GM12878 (cell line): ENCODE measurements around the gene TMEM38A. TPM values are rescaled to one million over a fixed set of nuclear protein-coding genes. Genes with fewer than 3 reads are reported as not detected.

ENCODE experiments used
- ATAC-seq: fragments of 200-7000 bp; cut with Tn5 transposase; 3 replicates; pipeline ENCODE4 v1.9.1; 2020; ENCODE audit warnings: mild to moderate bottlenecking, moderate library complexity
- BruUV-seq: library from RNA; stranded (reverse); fragments of 400-500 nt; replicated peaks from 2 replicates; lab custom pipeline; 2021; lab: Mats Ljungman, UMichigan
- CTCF ChIA-PET: fragments of 300-600 bp; sonication (Branson Sonifier 250); formaldehyde crosslinking; extraction: SDS; loops from one replicate; lab custom pipeline; 2021; ENCODE audit warnings: inconsistent platforms; lab: Yijun Ruan, JAX
- POLR2A ChIA-PET: fragments of 350-600 bp; formaldehyde crosslinking; extraction: SDS; loops from one replicate; lab custom pipeline; 2021; ENCODE audit warnings: inconsistent platforms; lab: Charles Lee
- RAD21 ChIA-PET: fragments of 300-600 bp; sonication (Branson Sonifier 250); formaldehyde crosslinking; loops from one replicate; lab custom pipeline; 2023; ENCODE audit warnings: antibody characterized with exemption; ENCODE audit not compliant: unreplicated experiment; lab: Charles Lee
- SMC1A ChIA-PET: fragments of 300-600 bp; sonication (Branson Sonifier 250); formaldehyde crosslinking; loops from one replicate; lab custom pipeline; 2023; ENCODE audit not compliant: unreplicated experiment, uncharacterized antibody; lab: Charles Lee
- DNase-seq: peaks from one replicate; pipeline ENCODE4 v3.0.0-alpha.2; 2011; ENCODE audit warnings: low read depth, low spot score
- FAIRE-seq: peaks from 3 replicates; lab custom pipeline; 2011; peaks lifted over from hg19 to GRCh38; lab: Jason Lieb, UNC
- H2AFZ ChIP-seq: 2 replicates; pipeline ENCODE4 v1.6.0; 2011; ENCODE audit warnings: low read depth, low read length, control low read depth; ENCODE audit not compliant: control insufficient read depth
- H3K27ac ChIP-seq: 2 replicates; pipeline ENCODE4 v1.5.1; 2011; ENCODE audit warnings: control low read depth; ENCODE audit not compliant: control insufficient read depth, insufficient read depth
- H3K27me3 ChIP-seq, 2 experiments: replicated peaks in 1 of 2; 2 replicates each; pipeline versions ENCODE4 v1.6.0 to v1.6.1; 2011; ENCODE audit warnings: low read length in 1 of 2; ENCODE audit not compliant: control insufficient read depth in 2 of 2, insufficient read depth in 2 of 2
- H3K36me3 ChIP-seq, 2 experiments: 2 replicates each; pipeline ENCODE4 v1.5.1; 2011; ENCODE audit warnings: low read length in 1 of 2; ENCODE audit not compliant: control insufficient read depth in 2 of 2, insufficient read depth in 2 of 2
- H3K4me1 ChIP-seq: 2 replicates; pipeline ENCODE4 v1.6.1; 2011; ENCODE audit warnings: mild to moderate bottlenecking, low read length, moderate library complexity, mixed read lengths; ENCODE audit not compliant: control insufficient read depth, insufficient read depth
- H3K4me2 ChIP-seq: 2 replicates; pipeline ENCODE4 v1.6.0; 2011; ENCODE audit warnings: control low read depth; ENCODE audit not compliant: control insufficient read depth, insufficient read depth
- H3K4me3 ChIP-seq: fragments of 200-600 bp; sonication (generic); 2 replicates; pipeline ENCODE4 v1.5.1; 2016
- H3K79me2 ChIP-seq: 2 replicates; pipeline ENCODE4 v1.6.0; 2011; ENCODE audit warnings: low read length; ENCODE audit not compliant: control insufficient read depth, insufficient read depth
- H3K9ac ChIP-seq: 2 replicates; pipeline ENCODE4 v1.8.0; 2011; ENCODE audit warnings: low read length, control low read depth, mixed read lengths; ENCODE audit not compliant: control insufficient read depth, insufficient read depth
- H3K9me3 ChIP-seq: replicated peaks from 3 replicates; pipeline ENCODE4 v1.5.1; 2011; ENCODE audit warnings: mild to moderate bottlenecking, low read length; ENCODE audit not compliant: control insufficient read depth, insufficient read depth
- H4K20me1 ChIP-seq: 2 replicates; pipeline ENCODE4 v1.6.0; 2011; ENCODE audit not compliant: control insufficient read depth, insufficient read depth
- ASH2L ChIP-seq: fragments of 300-600, 200-600 bp; sonication (generic); IDR thresholded peaks from 2 replicates; pipeline ENCODE4 v1.6.1; 2017; ENCODE audit warnings: low read depth, mild to moderate bottlenecking, borderline replicate concordance
- CBX3 ChIP-seq: fragments of 200-600 bp; sonication (generic); IDR thresholded peaks from 2 replicates; pipeline ENCODE4 v1.6.1; 2016; ENCODE audit warnings: low read depth, borderline replicate concordance
- EED ChIP-seq: sonication (generic); IDR thresholded peaks from 2 replicates; pipeline ENCODE4 v1.6.1; 2016; ENCODE audit warnings: antibody characterized with exemption, low read depth
- EGR1 ChIP-seq, 2 experiments: IDR thresholded peaks; 1 replicate in 1 of 2; 2 replicates in 1 of 2; pipeline ENCODE4 v1.6.1; 2011 to 2012; ENCODE audit warnings: low read depth in 2 of 2, low read length in 2 of 2, borderline replicate concordance in 1 of 2, mild to moderate bottlenecking in 1 of 2, moderate library complexity in 1 of 2
- GABPA ChIP-seq: IDR thresholded peaks from 2 replicates; pipeline ENCODE4 v1.6.1; 2014; ENCODE audit warnings: antibody characterized with exemption, low read depth, mild to moderate bottlenecking, inconsistent platforms
- HCFC1 ChIP-seq: fragments of 150-350 bp; IDR thresholded peaks from 2 replicates; pipeline ENCODE4 v1.6.1; 2014; ENCODE audit warnings: low read length
- JUND ChIP-seq: IDR thresholded peaks from 2 replicates; pipeline ENCODE4 v1.6.1; 2012; ENCODE audit warnings: low read depth, mild to moderate bottlenecking, low read length, improper control_type of control experiment, moderate library complexity
- NR2C1 ChIP-seq: fragments of 450-650 bp; IDR thresholded peaks from 2 replicates; pipeline ENCODE4 v1.6.1; 2017; ENCODE audit warnings: antibody characterized with exemption, mild to moderate bottlenecking, moderate library complexity
- NR2F1 ChIP-seq: fragments of 450-650 bp; conservative IDR thresholded peaks from 2 replicates; pipeline ENCODE4 v1.6.1; 2017; ENCODE audit warnings: mild to moderate bottlenecking
- NRF1 ChIP-seq: conservative IDR thresholded peaks from 2 replicates; pipeline ENCODE4 v1.6.1; 2011; ENCODE audit warnings: mild to moderate bottlenecking, low read depth, low read length, improper control_type of control experiment
- RBBP5 ChIP-seq: fragments of 200-600 bp; sonication (generic); conservative IDR thresholded peaks from 2 replicates; pipeline ENCODE4 v1.6.1; 2016
- SMAD1 ChIP-seq: fragments of 450-650 bp; IDR thresholded peaks from 2 replicates; pipeline ENCODE4 v1.6.1; 2018; ENCODE audit warnings: mild to moderate bottlenecking, low read depth; ENCODE audit not compliant: partially characterized antibody
- SREBF1 ChIP-seq: IDR thresholded peaks from 2 replicates; pipeline ENCODE4 v1.6.1; 2012; ENCODE audit warnings: mild to moderate bottlenecking, low read length
- SUPT20H ChIP-seq: IDR thresholded peaks from 2 replicates; pipeline ENCODE4 v1.6.1; 2011; ENCODE audit warnings: low read depth, mild to moderate bottlenecking, low read length, moderate library complexity, borderline replicate concordance; ENCODE audit not compliant: control insufficient read depth
- TAF1 ChIP-seq: IDR thresholded peaks from 2 replicates; pipeline ENCODE4 v1.6.1; 2011; ENCODE audit warnings: mild to moderate bottlenecking, low read depth, low read length, borderline replicate concordance
- TARDBP ChIP-seq: IDR thresholded peaks from 2 replicates; pipeline ENCODE4 v1.6.1; 2016; ENCODE audit warnings: borderline replicate concordance
- YBX1 ChIP-seq: fragments of 450-650 bp; IDR thresholded peaks from 2 replicates; pipeline ENCODE4 v1.6.1; 2016; ENCODE audit warnings: antibody characterized with exemption
- WGBS: methylation state at CpG from one replicate; pipeline ENCODE4 v1.1.6; 2016; ENCODE audit warnings: low lambda C conversion rate; ENCODE audit not compliant: insufficient replicate concordance, insufficient coverage; ENCODE audit errors: missing lambda C conversion rate; 5-methylcytosine and 5-hydroxymethylcytosine counted together
- in situ Hi-C: fragments of 300-500 bp; cut with MboI; formaldehyde crosslinking; loops from 9 replicates; pipeline ENCODE4 v1.14.3; 2018; ENCODE audit warnings: mixed read lengths
- intact Hi-C: fragments of 100-400 bp; cut with micrococcal nuclease; formaldehyde crosslinking; loops from one replicate; pipeline ENCODE4 v1.14.2; 2022; ENCODE audit not compliant: unreplicated experiment
- polyA plus RNA-seq, 11 experiments: library from polyadenylated mRNA; depleted of rRNA in 4 of 11; unstranded in 6 of 11; stranded (reverse) in 5 of 11; fragments of >200 nt; fragmentation: Nextera tagmentation in 4 of 11; fragmentation: Illumina TruSeq in 1 of 11; extraction: Ambion mirVana in 4 of 11; extraction: Trizol in 1 of 11; gene quantifications; 1 replicate in 1 of 11; 2 replicates in 10 of 11; pipeline versions ENCODE4 v1.2.1 to v1.2.3, GENCODE V29; 2011 to 2016; ENCODE audit warnings: inconsistent platforms in 2 of 11, missing spikeins in 2 of 11, low read depth in 1 of 11
- total RNA-seq, 4 experiments: library from RNA; depleted of rRNA in 3 of 4; stranded (reverse); fragments of >200 nt in 3 of 4; fragmentation: Illumina TruSeq in 1 of 4; extraction: Trizol in 1 of 4; gene quantifications; 2 replicates each; pipeline versions ENCODE4 v1.2.1 to v1.2.3, GENCODE V29; 2013 to 2021
- TF ChIP-seq, protein P1 (sequence below): fragments of 450-650 bp; IDR thresholded peaks from 2 replicates; pipeline ENCODE4 v1.6.1; 2017; ENCODE audit warnings: mild to moderate bottlenecking, moderate library complexity
- TF ChIP-seq, protein P2 (sequence below): fragments of 450-650 bp; IDR thresholded peaks from 2 replicates; pipeline ENCODE4 v1.6.1; 2016; ENCODE audit warnings: mild to moderate bottlenecking

TMEM38A gene
- total and polyA plus RNA-seq, 10 of the 15 experiments (the other 5 are each of a cell fraction or from before 2014, with no cell fraction given), result 4.5 to 22.2 (median 15.0) TPM

DNA sequence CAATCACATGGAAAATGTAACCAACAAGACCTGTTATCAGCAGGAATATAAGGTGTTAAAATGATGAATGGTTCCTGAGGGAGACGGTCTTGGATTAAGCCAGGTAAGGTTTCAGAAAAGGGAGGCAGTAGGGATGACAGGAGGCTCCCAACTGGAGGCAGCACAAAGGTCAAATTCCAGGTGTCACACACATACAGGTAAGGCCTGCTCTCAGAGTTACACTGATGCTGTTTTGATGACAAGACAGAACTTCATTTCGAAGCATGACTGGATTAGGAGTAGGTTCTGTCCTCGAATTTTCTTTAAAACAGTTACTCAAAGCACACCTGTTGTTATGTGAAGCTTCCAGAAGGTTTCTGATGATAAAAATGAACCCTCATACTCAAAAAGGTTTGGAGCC lies 40.4 kb upstream of the TMEM38A start (continued):
- TF ChIP-seq RBBP5 (no peak), JUND (no peak), EGR1 (IDR thresholded peaks at IDR 0.05; ENCODE audit: borderline replicate concordance in 1 of 2, low read depth in 2 of 2, low read length in 2 of 2) (no peak), CBX3 (no peak), NRF1 (no peak), SMAD1 (no peak), NR2F1 (no peak)

DNA sequence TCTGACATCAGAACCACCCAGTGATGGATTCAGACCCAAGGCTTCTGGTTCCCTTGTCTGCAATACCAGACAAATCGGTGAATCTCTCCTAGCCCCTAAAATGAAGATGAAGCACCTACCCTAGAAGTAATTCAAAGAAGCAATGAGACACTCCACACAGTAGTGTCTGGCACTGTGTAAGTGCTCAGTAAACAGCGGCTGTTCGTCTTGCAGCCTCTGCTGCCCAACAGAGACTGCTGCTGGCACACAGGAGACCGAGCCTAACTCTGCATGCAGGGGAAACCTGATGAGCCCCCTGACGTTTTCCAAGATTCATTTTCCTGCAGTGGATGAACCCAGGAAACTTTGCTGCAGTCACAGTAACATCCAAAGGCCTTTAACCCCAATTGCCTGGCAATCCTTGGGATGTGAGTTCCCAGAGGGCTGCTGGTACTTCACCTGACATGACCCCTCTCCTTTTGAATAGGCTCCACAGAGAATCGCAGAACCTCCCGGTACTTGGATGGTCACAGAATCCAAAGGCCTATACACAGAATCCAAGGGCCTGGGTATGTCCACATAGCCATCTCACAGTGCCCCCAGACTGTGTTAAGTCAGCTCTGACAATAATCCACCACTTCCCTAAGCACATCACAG lies 39.7 kb upstream of the TMEM38A start:
- peaks cover 11% of the 10 kb centered on the region for H4K20me1 ChIP-seq
- no peaks in the 10 kb centered on the region for H3K27me3 ChIP-seq
- peaks cover 4 to 18% of the 10 kb centered on the region in 2 experiments; a peak in 2 of 4 replicates for H3K36me3 ChIP-seq
- CTCF ChIA-PET, result interaction anchor here (1.0 to 9.0 kb wide), 4 partner anchors 15 to 52 kb away, joined by 3 to 83 read pairs (median 6); no protein-coding TSS in a partner anchor
- SMC1A ChIA-PET, result interaction anchor here (1.4 to 10.1 kb wide), 3 partner anchors 10 to 33 kb away, joined by 3 to 164 read pairs (median 6); no protein-coding TSS in a partner anchor
- H3K4me3 ChIP-seq, result no peak overlapping the region
- H2AFZ ChIP-seq, result no peak overlapping the region
- 85% methylated on average over 7 of the region's 7 CpGs for WGBS
- RAD21 ChIA-PET, result interaction anchor here (9.0 kb wide), 1 partner anchor 32 kb away, joined by 169 read pairs; no protein-coding TSS in a partner anchor
- H3K4me1 ChIP-seq, result peaks cover 33% of the 10 kb centered on the region
- DNase-seq, result no peak
- no TSS peak for BruUV-seq
- intact Hi-C loops (loop anchor here (5.0 kb wide), 1 partner anchor 79 kb away; the partner anchor contains the start of gene CHERP), in situ Hi-C loops (no loop called here)
- H3K4me2 ChIP-seq, result peak overlapping the region; percentile 39
- no peak overlapping the region; the same call in 1 of the 2 replicates for H3K27ac ChIP-seq
- POLR2A ChIA-PET, result interaction anchor here (10.3 kb wide), 1 partner anchor 31 kb away, joined by 220 read pairs; no protein-coding TSS in a partner anchor
- H3K79me2 ChIP-seq, result peaks cover 100% of the 10 kb centered on the region
- no peak overlapping the region for H3K9ac ChIP-seq
- no peak for FAIRE-seq
- no peak for ATAC-seq
- no peaks in the 10 kb centered on the region for H3K9me3 ChIP-seq
- TF ChIP-seq TAF1, result no peak
- no peak for TF ChIP-seq EED
- no peak for TF ChIP-seq SREBF1
- TF ChIP-seq TARDBP, result no peak
- TF ChIP-seq GABPA, result no peak
- TF ChIP-seq NR2F1, result no peak
- no peak for TF ChIP-seq YBX1
- TF ChIP-seq, protein P1, sequence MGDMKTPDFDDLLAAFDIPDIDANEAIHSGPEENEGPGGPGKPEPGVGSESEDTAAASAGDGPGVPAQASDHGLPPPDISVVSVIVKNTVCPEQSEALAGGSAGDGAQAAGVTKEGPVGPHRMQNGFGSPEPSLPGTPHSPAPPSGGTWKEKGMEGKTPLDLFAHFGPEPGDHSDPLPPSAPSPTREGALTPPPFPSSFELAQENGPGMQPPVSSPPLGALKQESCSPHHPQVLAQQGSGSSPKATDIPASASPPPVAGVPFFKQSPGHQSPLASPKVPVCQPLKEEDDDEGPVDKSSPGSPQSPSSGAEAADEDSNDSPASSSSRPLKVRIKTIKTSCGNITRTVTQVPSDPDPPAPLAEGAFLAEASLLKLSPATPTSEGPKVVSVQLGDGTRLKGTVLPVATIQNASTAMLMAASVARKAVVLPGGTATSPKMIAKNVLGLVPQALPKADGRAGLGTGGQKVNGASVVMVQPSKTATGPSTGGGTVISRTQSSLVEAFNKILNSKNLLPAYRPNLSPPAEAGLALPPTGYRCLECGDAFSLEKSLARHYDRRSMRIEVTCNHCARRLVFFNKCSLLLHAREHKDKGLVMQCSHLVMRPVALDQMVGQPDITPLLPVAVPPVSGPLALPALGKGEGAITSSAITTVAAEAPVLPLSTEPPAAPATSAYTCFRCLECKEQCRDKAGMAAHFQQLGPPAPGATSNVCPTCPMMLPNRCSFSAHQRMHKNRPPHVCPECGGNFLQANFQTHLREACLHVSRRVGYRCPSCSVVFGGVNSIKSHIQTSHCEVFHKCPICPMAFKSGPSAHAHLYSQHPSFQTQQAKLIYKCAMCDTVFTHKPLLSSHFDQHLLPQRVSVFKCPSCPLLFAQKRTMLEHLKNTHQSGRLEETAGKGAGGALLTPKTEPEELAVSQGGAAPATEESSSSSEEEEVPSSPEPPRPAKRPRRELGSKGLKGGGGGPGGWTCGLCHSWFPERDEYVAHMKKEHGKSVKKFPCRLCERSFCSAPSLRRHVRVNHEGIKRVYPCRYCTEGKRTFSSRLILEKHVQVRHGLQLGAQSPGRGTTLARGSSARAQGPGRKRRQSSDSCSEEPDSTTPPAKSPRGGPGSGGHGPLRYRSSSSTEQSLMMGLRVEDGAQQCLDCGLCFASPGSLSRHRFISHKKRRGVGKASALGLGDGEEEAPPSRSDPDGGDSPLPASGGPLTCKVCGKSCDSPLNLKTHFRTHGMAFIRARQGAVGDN, result no peak
- TF ChIP-seq NR2C1, result no peak
- TF ChIP-seq ASH2L, result no peak
- TF ChIP-seq, protein P2, sequence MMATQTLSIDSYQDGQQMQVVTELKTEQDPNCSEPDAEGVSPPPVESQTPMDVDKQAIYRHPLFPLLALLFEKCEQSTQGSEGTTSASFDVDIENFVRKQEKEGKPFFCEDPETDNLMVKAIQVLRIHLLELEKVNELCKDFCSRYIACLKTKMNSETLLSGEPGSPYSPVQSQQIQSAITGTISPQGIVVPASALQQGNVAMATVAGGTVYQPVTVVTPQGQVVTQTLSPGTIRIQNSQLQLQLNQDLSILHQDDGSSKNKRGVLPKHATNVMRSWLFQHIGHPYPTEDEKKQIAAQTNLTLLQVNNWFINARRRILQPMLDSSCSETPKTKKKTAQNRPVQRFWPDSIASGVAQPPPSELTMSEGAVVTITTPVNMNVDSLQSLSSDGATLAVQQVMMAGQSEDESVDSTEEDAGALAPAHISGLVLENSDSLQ, result no peak
- no peak for TF ChIP-seq EGR1 (IDR thresholded peaks at IDR 0.05; ENCODE audit: borderline replicate concordance in 1 of 2, low read depth in 2 of 2, low read length in 2 of 2)
- no peak for TF ChIP-seq HCFC1
- TF ChIP-seq SUPT20H, result no peak
